Measurements from ENCODE around the gene MIPOL1. TPM values are rescaled to one million over a fixed set of nuclear protein-coding genes. Genes with fewer than 3 reads are reported as not detected.

Gene MIPOL1
- total and polyA plus RNA-seq, 2 donors (not counting 3 experiments of a cell fraction or from before 2014, with no cell fraction given), result 3.4 to 33.5 TPM

DNA sequence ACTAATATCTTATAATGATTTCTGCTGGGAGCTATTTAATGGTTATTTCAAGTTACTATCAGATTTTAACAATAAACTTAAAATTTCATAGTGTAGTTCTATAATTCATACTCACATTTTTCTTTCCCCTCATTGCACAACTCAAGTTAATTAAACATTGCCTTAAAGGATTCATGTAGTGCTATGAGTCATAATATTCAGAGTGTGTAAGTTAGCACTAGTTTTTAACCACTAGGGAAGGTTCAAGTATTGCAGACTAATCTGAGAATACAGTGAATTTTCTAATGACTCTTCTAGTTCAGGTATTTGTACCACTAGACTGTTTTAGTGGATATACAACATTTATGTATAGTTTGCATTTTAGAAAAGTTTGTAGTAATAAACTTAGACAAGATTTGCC lies 347.4 kb downstream of the MIPOL1 start:
- no peak overlapping the region for H3K4me3 ChIP-seq (replicated peaks in 1 of 3; ENCODE audit: insufficient read depth in 1 of 3, low read depth in 1 of 3, low read length in 3 of 3)
- FAIRE-seq (no peak), DNase-seq (ENCODE audit: low read depth, low spot score) (no peak)
- H3K79me2 ChIP-seq (ENCODE audit: control insufficient read depth, insufficient read depth, low read length), result no peaks in the 10 kb centered on the region
- no TSS peak for BruUV-seq (replicated peaks)
- ChIA-PET CTCF (no interaction called here), POLR2A (no interaction called here)
- H3K27me3 ChIP-seq (ENCODE audit: control insufficient read depth in 2 of 2, insufficient read depth in 2 of 2, low read length in 2 of 2), result no peaks in the 10 kb centered on the region
- H3K4me2 ChIP-seq (ENCODE audit: insufficient read depth, low read length), result no peak overlapping the region
- no peak overlapping the region for H3K27ac ChIP-seq (ENCODE audit: insufficient read depth, low read depth, low read length)
- no peaks in the 10 kb centered on the region for H3K9me1 ChIP-seq (replicated peaks; ENCODE audit: control insufficient read depth, extremely low read depth, insufficient read depth, low read length)
- peaks cover 4% of the 10 kb centered on the region for H3K4me1 ChIP-seq (ENCODE audit: control insufficient read depth, extremely low read depth, insufficient read depth, low read length)
- no peak overlapping the region for H2AFZ ChIP-seq (ENCODE audit: low read depth, low read length)
- dilution Hi-C loops (cut with MboI; ENCODE audit: extremely low pct_ligation_motif_present, low sequenced_read_pairs) (no loop called here), intact Hi-C loops (cut with micrococcal nuclease) (no loop called here)
- no peaks in the 10 kb centered on the region for H4K20me1 ChIP-seq (replicated peaks; ENCODE audit: control insufficient read depth, extremely low read depth, insufficient read depth, low read length)
- TF ChIP-seq, protein P1, sequence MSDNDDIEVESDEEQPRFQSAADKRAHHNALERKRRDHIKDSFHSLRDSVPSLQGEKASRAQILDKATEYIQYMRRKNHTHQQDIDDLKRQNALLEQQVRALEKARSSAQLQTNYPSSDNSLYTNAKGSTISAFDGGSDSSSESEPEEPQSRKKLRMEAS (IDR thresholded peaks at IDR 0.05; ENCODE audit: insufficient read depth, insufficient read length), result no peak
- TF ChIP-seq JUN (IDR thresholded peaks at IDR 0.05; ENCODE audit: borderline replicate concordance, insufficient read depth, insufficient read length, low read depth) (no peak), EZH2 (IDR thresholded peaks at IDR 0.05; ENCODE audit: borderline replicate concordance, low read depth, low read length, severe bottlenecking) (no peak), POLR2AphosphoS5 (IDR thresholded peaks at IDR 0.05; ENCODE audit: insufficient read depth, low read depth, low read length) (no peak), MYC (IDR thresholded peaks at IDR 0.05; ENCODE audit: low read depth, low read length) (no peak), POLR2A (IDR thresholded peaks at IDR 0.05; ENCODE audit: low read depth, low read length) (no peak), GATA2 (IDR thresholded peaks at IDR 0.05; ENCODE audit: insufficient read depth, insufficient read length, low read depth, low read length) (no peak), FOS (IDR thresholded peaks at IDR 0.05; ENCODE audit: borderline replicate concordance, insufficient read depth, low read length) (no peak)
- TF ChIP-seq, protein P2, sequence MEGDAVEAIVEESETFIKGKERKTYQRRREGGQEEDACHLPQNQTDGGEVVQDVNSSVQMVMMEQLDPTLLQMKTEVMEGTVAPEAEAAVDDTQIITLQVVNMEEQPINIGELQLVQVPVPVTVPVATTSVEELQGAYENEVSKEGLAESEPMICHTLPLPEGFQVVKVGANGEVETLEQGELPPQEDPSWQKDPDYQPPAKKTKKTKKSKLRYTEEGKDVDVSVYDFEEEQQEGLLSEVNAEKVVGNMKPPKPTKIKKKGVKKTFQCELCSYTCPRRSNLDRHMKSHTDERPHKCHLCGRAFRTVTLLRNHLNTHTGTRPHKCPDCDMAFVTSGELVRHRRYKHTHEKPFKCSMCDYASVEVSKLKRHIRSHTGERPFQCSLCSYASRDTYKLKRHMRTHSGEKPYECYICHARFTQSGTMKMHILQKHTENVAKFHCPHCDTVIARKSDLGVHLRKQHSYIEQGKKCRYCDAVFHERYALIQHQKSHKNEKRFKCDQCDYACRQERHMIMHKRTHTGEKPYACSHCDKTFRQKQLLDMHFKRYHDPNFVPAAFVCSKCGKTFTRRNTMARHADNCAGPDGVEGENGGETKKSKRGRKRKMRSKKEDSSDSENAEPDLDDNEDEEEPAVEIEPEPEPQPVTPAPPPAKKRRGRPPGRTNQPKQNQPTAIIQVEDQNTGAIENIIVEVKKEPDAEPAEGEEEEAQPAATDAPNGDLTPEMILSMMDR (IDR thresholded peaks at IDR 0.05; ENCODE audit: extremely low read depth in 1 of 2, insufficient read depth in 1 of 2, low read depth in 1 of 2, low read length in 2 of 2), result no peak
- H3K36me3 ChIP-seq (ENCODE audit: control insufficient read depth in 2 of 2, extremely low read depth in 1 of 2, insufficient read depth in 2 of 2, low read length in 2 of 2), result no peaks in the 10 kb centered on the region
- no peak overlapping the region for H3K9ac ChIP-seq (replicated peaks; ENCODE audit: extremely low read depth, insufficient read depth, low read length)
- H3K9me3 ChIP-seq (replicated peaks; ENCODE audit: control insufficient read depth, insufficient read depth, low read length), result no peaks in the 10 kb centered on the region
